ENCODE data around the gene SLC24A4. TPM values are rescaled to one million over a fixed set of nuclear protein-coding genes. Genes with fewer than 3 reads are reported as not detected.
A peak's percentile ranks its signal among the peaks of the same experiment; 100 is the strongest.

SLC24A4 gene
- total RNA-seq, 1 donor from 2014 or later, result 0.26 TPM

DNA sequence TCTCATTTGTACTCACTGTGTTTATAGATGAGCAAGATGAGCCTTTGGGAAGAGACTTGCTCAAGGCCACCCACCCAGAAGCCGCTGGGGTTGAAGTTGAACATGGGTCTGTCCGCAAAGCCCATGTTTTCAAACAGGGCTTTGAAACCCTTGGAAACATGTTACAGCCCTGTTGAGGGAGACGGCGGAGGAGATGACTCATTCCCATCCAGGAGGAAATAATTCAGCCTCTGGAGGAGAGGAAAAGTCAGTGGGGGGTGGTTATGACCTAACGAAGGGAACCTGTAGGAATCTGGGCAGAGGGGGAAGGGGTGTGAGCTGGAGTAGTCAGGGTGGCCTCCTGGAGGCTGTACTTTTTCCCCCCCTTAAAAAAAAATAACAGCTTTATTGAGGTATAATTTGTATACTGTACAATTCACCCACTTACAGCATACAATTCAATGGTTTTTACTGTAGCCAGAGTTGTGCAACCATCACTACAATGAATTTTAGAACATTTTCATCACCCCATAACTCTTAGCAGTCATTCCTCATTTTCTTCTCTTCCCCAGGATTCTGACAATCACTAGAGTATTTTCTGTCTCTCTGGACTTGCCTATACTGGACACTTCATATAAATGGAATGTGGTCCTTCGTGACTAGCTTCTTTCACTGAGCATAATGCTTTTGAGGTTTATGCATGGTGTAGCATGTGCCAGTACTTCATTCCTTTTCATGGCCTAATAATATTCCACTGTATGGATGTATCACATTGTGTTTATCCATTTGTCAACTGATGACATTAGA, 188.7 kb downstream of the SLC24A4 start:
- peaks cover 39% of the 10 kb centered on the region for H3K27me3 Mint-ChIP-seq (ENCODE audit: low read depth)
- no peak for DNase-seq (ENCODE audit: low read depth, low spot score)
- H3K27ac Mint-ChIP-seq (ENCODE audit: unreplicated experiment), result no peak overlapping the region
- no peaks in the 10 kb centered on the region for H3K9me3 Mint-ChIP-seq
- peak overlapping the region; percentile 65 for H3K4me3 Mint-ChIP-seq
- H3K4me1 Mint-ChIP-seq, result peaks cover 10% of the 10 kb centered on the region
- TF ChIP-seq, protein P1, sequence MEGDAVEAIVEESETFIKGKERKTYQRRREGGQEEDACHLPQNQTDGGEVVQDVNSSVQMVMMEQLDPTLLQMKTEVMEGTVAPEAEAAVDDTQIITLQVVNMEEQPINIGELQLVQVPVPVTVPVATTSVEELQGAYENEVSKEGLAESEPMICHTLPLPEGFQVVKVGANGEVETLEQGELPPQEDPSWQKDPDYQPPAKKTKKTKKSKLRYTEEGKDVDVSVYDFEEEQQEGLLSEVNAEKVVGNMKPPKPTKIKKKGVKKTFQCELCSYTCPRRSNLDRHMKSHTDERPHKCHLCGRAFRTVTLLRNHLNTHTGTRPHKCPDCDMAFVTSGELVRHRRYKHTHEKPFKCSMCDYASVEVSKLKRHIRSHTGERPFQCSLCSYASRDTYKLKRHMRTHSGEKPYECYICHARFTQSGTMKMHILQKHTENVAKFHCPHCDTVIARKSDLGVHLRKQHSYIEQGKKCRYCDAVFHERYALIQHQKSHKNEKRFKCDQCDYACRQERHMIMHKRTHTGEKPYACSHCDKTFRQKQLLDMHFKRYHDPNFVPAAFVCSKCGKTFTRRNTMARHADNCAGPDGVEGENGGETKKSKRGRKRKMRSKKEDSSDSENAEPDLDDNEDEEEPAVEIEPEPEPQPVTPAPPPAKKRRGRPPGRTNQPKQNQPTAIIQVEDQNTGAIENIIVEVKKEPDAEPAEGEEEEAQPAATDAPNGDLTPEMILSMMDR (conservative IDR thresholded peaks at IDR 0.05), result no peak
- H3K36me3 Mint-ChIP-seq (ENCODE audit: low read depth), result no peaks in the 10 kb centered on the region

DNA sequence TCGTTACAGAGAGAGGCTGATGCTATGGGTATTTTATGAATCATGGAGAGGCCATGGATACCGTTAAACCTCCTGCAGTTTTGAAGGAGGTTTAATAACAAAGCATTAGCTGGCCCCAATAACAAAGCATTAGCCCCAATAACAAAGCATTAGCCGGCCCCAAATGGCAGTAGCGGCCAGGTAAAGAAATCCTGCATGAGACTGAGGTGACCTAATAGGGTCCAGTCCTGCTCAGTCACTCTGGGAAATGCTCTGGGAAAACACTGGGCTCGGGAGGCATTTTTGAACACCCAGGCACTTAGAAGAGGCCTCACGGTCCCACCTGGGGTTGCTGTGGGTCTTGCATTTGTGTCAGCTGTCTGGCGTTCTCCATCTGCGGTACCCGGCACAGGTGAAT, 189.8 kb downstream of the SLC24A4 start:
- no peaks in the 10 kb centered on the region for H3K9me3 Mint-ChIP-seq
- no peaks in the 10 kb centered on the region for H3K36me3 Mint-ChIP-seq (ENCODE audit: low read depth)
- no peak for DNase-seq (ENCODE audit: low read depth, low spot score)
- H3K4me3 Mint-ChIP-seq, result peak overlapping the region; percentile 84
- H3K27ac Mint-ChIP-seq (ENCODE audit: unreplicated experiment), result no peak overlapping the region
- peaks cover 10% of the 10 kb centered on the region for H3K4me1 Mint-ChIP-seq
- TF ChIP-seq, protein P1 (conservative IDR thresholded peaks at IDR 0.05), result no peak
- peaks cover 39% of the 10 kb centered on the region for H3K27me3 Mint-ChIP-seq (ENCODE audit: low read depth)

DNA sequence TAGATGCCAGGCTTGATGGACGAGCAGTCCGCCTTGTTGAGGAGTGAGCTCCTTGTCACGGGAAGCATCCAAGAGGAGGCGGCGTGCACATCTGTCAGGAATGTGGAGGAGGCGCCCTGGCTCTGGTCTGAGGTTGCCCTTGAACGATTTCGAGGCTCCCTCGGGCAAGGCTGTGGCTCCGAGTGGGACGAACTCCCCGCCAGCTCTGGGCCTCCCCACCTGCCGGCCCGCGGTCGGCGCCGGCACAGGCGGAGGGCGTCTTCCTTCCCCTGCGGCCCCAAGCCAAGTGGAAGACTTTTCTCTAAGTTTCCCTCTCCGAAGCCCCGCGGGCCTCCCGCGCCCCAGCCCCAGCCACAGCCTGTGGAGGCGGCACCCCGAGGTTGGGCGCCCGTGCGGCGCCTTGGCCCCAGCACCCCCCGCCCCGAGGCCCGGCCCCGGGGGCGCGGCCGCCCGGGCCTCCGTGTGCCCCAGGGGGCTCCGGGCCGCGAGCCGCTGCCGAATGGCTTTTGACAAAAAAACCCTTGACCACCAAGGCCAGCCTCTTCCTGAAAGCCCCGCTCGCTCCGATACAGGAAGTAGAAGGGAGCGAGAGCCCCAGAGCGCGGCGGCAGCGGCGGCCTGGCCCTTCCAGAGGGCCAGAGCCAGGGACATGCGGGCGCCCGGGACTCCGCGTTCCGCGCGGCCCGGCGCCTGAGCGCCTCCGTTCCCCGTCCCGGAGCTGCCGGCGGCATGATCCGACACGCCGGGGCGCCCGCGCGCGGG, 190.4 kb downstream of the SLC24A4 start, which contains the start of gene RIN3:
TSS of gene RIN3 (plus strand) at position 578 of the 762 bp plus-strand sequence. CDS start at position 730, 152 bp downstream.
- H3K4me1 Mint-ChIP-seq, result peaks cover 10% of the 10 kb centered on the region
- TF ChIP-seq, protein P1 (conservative IDR thresholded peaks at IDR 0.05), result no peak
- H3K4me3 Mint-ChIP-seq, result peak within 1 kb of the TSS; percentile 84
- no peaks in the 10 kb centered on the region for H3K9me3 Mint-ChIP-seq
- no peaks in the 10 kb centered on the region for H3K36me3 Mint-ChIP-seq (ENCODE audit: low read depth)
- H3K27me3 Mint-ChIP-seq (ENCODE audit: low read depth), result peaks cover 35% of the 10 kb centered on the region
- no peak within 1 kb of the TSS for H3K27ac Mint-ChIP-seq (ENCODE audit: unreplicated experiment)
- peak; percentile 52 for DNase-seq (ENCODE audit: low read depth, low spot score)

DNA sequence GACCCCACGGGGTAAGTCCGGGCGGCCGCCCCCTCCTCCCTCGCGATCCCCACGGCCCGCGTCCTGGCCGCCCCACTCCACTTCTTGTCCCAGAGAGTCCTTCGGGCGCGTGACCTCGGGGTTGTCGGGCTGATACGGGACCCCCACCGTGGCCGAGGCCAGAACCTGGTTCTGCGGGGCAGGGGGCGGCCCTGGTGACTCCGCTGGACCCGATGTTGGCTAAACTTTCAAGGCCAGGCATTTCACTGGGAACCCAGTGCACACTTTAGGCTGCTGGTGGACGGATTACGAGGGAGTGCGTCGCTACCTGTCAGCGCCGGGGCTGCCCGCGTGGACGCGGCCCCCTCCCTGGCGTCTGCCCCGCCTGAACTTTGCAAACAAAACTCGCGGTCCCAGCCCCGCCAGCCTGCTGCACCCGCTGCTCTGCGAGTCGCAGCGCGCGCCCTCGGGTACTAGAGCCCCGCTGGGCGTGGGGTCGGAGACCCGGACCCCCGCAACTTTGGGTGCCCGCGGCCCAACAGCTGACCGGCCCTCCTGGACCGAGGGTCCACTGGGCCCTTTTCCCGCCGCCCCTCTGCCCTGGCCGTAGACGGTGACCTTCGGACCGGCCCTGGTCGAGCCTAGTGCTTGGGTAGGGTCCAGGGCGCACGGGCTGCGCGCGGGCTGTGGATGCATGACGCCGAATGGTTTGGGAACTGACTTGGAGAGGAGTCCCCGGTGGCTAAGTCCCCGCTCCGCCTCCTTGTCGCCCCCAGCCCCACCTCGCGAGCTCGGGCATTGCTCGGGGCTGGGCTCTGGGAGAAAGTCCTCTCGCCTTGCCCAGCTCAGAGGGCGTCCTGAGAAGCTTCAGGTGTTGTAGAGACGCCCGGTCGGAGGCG, 191.2 kb downstream of the SLC24A4 start:
- H3K9me3 Mint-ChIP-seq, result no peaks in the 10 kb centered on the region
- peaks cover 10% of the 10 kb centered on the region for H3K4me1 Mint-ChIP-seq
- peaks cover 34% of the 10 kb centered on the region for H3K27me3 Mint-ChIP-seq (ENCODE audit: low read depth)
- H3K36me3 Mint-ChIP-seq (ENCODE audit: low read depth), result no peaks in the 10 kb centered on the region
- peak overlapping the region; percentile 84 for H3K4me3 Mint-ChIP-seq
- TF ChIP-seq, protein P1 (conservative IDR thresholded peaks at IDR 0.05), result no peak
- no peak for DNase-seq (ENCODE audit: low read depth, low spot score)
- no peak overlapping the region for H3K27ac Mint-ChIP-seq (ENCODE audit: unreplicated experiment)
